ENCODE results near the gene WAS.

- TF ChIP-seq CTCF (IDR thresholded peaks at IDR 0.05) (no peak), ZFX (IDR thresholded peaks at IDR 0.05; ENCODE audit: borderline replicate concordance) (no peak)
Observed at GRCh38 chrX:48645669-48646068, 37.9 kb upstream of the WAS start.

Data from 22Rv1 (cell line).